Adipocyte (in vitro differentiated cells): ENCODE results near the gene MAIP1.
"Not testable (repeated sequence)": the region's sequence is repeated elsewhere in the genome, so short reads cannot be mapped to it uniquely, and the experiment has no call there.

Source experiments
- DNase-seq: peaks from one replicate; pipeline ENCODE4 v3.0.0-alpha.2; 2015; ENCODE audit warnings: low read depth
- H3K27me3 ChIP-seq: replicated peaks from 2 replicates; pipeline ENCODE4 v1.7.0; 2013; ENCODE audit warnings: mild to moderate bottlenecking, low read length, moderate library complexity; ENCODE audit not compliant: control insufficient read depth, insufficient read depth
- H3K36me3 ChIP-seq: 2 replicates; pipeline ENCODE4 v1.7.0; 2013; ENCODE audit warnings: low read length, mild to moderate bottlenecking, moderate library complexity; ENCODE audit not compliant: control insufficient read depth, insufficient read depth, severe bottlenecking
- H3K4me1 ChIP-seq: 2 replicates; pipeline ENCODE4 v1.7.0; 2013; ENCODE audit warnings: mild to moderate bottlenecking, low read length, moderate library complexity; ENCODE audit not compliant: control insufficient read depth, insufficient read depth
- H3K4me3 ChIP-seq: 2 replicates; pipeline ENCODE4 v1.7.0; 2013; ENCODE audit warnings: mild to moderate bottlenecking, low read length, moderate library complexity
- H3K9ac ChIP-seq: 2 replicates; pipeline ENCODE4 v1.7.0; 2013; ENCODE audit warnings: mild to moderate bottlenecking, low read length, moderate library complexity
- H3K9me3 ChIP-seq: 2 replicates; pipeline ENCODE4 v1.7.0; 2013; ENCODE audit warnings: mild to moderate bottlenecking, low read length, moderate library complexity; ENCODE audit not compliant: control insufficient read depth

MAIP1 gene, protein sequence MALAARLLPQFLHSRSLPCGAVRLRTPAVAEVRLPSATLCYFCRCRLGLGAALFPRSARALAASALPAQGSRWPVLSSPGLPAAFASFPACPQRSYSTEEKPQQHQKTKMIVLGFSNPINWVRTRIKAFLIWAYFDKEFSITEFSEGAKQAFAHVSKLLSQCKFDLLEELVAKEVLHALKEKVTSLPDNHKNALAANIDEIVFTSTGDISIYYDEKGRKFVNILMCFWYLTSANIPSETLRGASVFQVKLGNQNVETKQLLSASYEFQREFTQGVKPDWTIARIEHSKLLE

DNA sequence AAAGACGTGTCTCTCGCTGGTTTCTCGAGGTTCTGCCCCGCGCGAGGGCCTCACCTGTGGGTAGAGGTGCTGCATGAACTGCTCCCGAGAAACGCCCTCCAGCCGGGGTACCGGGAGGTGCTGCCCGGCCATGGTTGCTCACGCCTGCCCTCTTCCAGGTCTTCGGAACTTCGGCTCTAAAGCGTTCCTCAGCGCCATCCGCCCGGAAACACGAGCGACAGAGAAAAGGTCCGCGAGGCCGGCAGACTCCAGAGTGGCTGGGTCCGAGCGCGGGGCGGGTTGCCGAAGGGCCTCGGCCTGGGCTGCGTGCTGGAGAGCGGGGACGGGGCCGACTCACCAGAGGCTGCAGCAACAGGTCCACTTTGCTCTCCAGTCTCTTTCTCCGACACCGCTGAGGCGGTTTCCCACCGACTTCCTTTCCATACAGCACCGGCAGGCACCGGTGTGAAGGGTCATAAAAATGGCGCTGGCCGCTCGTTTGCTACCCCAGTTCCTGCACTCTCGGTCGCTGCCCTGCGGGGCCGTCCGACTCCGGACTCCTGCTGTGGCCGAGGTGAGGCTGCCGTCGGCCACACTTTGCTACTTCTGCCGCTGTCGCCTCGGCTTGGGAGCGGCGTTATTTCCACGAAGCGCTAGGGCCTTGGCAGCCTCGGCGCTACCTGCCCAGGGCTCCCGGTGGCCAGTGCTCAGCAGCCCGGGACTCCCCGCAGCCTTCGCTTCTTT lies at the start of gene MAIP1, which contains the start of gene TYW5:
Gene MAIP1 (plus strand): TSS at position 244 of the 723 bp plus-strand sequence. CDS start 217 bp downstream, at position 461.
Gene TYW5 (minus strand): TSS at position 153 of the 723 bp plus-strand sequence. CDS start 21 bp downstream, at position 132.
- peak within 1 kb of the TSS; percentile 97 for H3K9ac ChIP-seq
- peak within 1 kb of the TSS; percentile 99 for H3K4me3 ChIP-seq
- no peaks in the 10 kb centered on the region for H3K27me3 ChIP-seq
- DNase-seq: peak; percentile 91
- no peaks in the 10 kb centered on the region for H3K9me3 ChIP-seq
- H3K4me1 ChIP-seq: peaks cover 21% of the 10 kb centered on the region
- H3K36me3 ChIP-seq: peaks cover 19% of the 10 kb centered on the region

DNA sequence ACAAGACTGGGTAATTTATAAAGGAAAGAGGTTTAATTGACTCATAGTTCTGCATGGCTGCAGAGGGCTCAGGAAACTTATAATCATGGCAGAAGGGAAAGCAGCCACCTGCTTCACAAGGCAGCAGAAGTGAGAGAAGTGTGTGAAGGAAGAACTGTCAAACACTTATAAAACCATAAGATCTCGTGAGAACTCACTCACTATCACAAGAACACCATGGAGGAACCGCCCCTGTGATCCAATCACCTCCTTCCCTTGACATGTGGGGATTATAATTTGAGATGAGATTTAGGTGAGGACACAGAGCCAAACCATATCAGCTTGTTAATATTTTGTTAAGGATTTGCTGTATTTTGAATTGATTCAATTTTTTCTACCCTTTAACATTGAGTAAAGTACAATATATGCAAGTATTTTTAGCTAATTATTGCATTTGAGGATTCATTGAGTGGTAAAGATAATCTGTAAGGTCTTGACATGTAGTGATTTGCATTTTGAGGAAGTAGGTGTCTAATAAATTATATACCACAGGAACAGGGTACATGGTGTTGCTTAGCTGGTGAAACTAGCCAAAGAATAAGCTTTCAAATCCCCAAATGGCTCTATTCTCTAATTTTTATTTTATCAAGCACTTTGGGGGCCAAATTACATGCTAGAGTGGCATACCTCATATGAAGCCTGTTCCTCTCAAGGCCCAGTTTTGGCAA lies 48.2 kb upstream of the MAIP1 start:
- no peaks in the 10 kb centered on the region for H3K36me3 ChIP-seq
- no peak for DNase-seq
- no peaks in the 10 kb centered on the region for H3K27me3 ChIP-seq
- H3K4me1 ChIP-seq: peaks cover 11% of the 10 kb centered on the region
- no peak overlapping the region for H3K4me3 ChIP-seq
- H3K9ac ChIP-seq: no peak overlapping the region
- no peaks in the 10 kb centered on the region for H3K9me3 ChIP-seq

DNA sequence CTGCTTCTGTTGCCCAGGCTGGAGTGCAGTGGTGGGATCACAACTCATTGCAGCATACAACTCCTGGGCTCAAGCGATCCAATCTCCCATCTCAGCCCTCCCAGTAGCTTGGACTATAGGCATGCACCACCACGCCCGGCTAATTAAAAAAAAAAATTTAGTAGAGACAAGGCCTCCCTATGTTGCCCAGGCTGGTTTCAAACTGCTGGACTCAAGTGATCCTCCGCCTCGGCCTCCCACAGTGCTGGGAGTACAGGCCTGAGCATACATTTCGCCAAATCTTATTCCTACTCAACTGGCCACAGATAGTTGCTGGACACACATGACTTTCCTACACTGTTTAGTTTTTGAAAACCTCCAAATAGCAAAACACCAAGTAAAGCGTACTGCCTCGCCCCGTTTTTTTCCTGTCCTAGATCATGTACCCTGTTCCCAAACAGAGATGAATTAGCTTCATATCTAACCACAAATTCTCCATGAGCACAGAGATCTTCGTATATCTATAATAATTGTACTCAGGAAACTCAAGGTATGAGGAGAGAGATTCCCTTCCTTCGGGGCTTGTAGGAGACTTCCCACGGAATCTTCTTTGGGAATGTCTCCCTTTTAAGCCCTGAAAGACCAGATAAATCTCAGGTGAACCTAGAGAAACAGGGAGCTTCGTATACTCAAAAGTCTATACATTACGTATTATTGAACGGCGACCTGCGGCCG lies 44.9 kb upstream of the MAIP1 start:
- no peaks in the 10 kb centered on the region for H3K9me3 ChIP-seq
- H3K4me3 ChIP-seq: peak overlapping the region; percentile 99
- H3K4me1 ChIP-seq: peaks cover 20% of the 10 kb centered on the region
- no peak for DNase-seq
- no peaks in the 10 kb centered on the region for H3K36me3 ChIP-seq
- H3K9ac ChIP-seq: peak overlapping the region; percentile 95
- no peaks in the 10 kb centered on the region for H3K27me3 ChIP-seq

DNA sequence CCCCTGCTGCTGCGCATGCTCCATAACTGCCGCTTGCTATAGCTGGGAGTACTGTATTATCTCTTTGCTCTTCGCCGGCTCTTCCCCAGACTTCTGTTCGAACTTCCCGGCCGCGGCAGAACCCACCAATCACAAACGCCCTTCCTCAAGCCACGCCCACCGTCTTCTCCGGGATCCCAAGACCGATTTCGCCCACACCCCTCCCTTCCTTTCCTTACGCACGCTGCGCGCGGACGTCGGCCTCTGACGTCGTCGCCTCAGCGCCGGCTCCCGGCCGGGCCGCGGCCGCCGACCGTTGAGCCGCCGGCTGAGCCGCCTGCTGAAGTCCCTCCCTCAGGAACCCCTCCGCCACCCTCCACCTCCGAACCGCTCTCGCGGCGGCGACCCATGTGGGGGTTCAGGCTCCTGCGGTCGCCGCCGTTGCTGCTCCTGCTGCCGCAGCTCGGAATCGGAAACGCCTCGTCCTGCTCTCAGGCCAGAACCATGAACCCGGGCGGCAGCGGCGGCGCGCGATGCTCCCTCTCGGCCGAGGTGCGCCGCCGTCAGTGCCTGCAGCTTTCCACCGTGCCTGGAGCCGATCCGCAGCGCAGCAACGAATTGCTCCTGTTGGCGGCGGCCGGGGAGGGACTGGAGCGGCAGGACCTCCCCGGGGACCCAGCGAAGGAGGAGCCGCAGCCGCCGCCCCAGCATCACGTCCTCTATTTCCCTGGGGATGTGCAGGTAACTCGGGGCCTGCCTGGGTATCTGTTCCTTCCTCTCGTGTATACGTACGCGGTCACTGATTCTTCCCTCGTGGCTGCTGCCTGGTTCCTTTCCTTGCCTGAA lies 44.1 kb upstream of the MAIP1 start, which contains the start of gene C2orf69:
Gene C2orf69 (plus strand): TSS at position 242 of the 825 bp plus-strand sequence. CDS start 146 bp downstream, at position 388.
- peaks cover 20% of the 10 kb centered on the region for H3K4me1 ChIP-seq
- no peaks in the 10 kb centered on the region for H3K9me3 ChIP-seq
- H3K9ac ChIP-seq: peak within 1 kb of the TSS; percentile 95
- no peaks in the 10 kb centered on the region for H3K27me3 ChIP-seq
- peak within 1 kb of the TSS; percentile 99 for H3K4me3 ChIP-seq
- peaks cover under 1% of the 10 kb centered on the region for H3K36me3 ChIP-seq
- DNase-seq: peak; percentile 98

DNA sequence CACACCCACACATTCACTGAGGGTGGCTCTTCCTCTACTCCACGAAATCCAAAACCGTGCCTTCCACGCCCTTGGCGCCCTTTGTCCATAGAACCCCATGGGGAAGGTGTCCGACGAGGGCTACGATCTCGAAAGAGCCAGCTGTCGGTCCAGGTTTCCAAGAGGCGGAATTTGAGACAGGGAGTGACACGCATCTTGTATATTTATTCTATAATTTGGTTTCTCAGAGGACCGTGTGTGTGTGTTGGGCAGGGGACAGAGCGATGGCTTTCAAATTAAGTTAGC lies 43.6 kb upstream of the MAIP1 start:
- Histone ChIP-seq H3K27me3 (no peaks in the 10 kb centered on the region), H3K4me1 (peaks cover 20% of the 10 kb centered on the region), H3K9me3 (peaks cover 1% of the 10 kb centered on the region), H3K4me3 (peak overlapping the region; percentile 99), H3K9ac (peak overlapping the region; percentile 95), H3K36me3 (peaks cover 6% of the 10 kb centered on the region)
- DNase-seq: no peak

DNA sequence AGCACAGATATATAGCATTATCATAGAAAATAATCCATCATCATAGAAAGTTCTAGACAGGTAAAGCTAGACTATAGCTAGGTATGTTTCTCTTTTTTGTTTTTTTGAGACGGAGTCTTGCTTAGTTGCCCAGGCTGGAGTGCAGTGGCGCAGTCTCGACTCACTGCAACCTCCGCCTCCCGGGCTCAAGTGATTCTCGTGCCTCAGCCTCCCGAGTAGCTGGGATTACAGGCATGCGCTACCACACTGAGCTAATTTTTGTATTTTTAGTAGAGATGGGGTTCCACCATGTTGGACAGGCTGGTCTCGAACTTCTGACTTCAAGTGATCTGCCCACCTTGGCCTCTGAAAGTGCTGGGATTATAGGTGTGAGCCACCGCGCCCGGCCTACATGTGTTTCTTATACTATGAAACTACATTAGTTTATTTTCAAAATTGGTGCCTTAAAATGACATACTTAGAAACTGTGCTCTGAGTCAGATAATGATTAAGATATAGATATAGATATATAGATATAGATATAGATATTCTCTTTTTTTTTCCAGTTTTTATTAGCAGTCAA lies 42.7 kb upstream of the MAIP1 start:
- not testable (repeated sequence) for DNase-seq, H3K27me3 ChIP-seq, H3K9me3 ChIP-seq
- peak overlapping the region; percentile 99 for H3K4me3 ChIP-seq
- peaks cover 12% of the 10 kb centered on the region for H3K36me3 ChIP-seq
- peak overlapping the region; percentile 95 for H3K9ac ChIP-seq
- H3K4me1 ChIP-seq: peaks cover 20% of the 10 kb centered on the region

DNA sequence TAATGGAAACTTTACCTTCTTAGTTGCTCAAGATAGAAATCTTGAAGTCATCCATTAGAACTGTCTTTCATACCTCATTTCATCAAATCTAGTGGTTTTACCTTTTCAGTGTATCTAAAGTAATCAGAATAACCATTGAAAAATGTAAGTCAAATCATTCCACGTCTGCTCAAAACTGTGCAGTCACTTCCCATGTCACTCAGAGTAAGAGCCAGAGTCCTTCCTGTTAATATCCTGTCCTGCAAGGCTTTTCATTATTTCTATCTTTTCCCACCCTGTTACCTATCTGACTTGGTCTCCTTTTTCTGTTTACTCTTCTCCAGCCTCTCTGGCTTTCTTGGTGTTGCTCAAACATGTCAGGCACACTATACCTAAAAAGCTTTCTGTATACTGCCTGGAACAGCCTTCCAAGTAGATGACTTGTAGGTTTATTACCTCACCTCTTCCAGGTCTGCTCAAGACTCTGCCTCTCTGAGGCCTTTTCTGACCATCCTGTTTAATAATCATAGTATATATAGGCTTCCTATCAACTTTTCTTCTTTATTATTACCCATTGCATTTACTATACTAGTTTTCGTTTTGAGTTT lies 40.9 kb upstream of the MAIP1 start:
- Histone ChIP-seq H3K36me3 (peaks cover 23% of the 10 kb centered on the region), H3K4me1 (peaks cover 20% of the 10 kb centered on the region), H3K27me3 (no peaks in the 10 kb centered on the region), H3K9me3 (peaks cover 4% of the 10 kb centered on the region), H3K4me3 (no peak overlapping the region), H3K9ac (no peak overlapping the region)
- DNase-seq: no peak

DNA sequence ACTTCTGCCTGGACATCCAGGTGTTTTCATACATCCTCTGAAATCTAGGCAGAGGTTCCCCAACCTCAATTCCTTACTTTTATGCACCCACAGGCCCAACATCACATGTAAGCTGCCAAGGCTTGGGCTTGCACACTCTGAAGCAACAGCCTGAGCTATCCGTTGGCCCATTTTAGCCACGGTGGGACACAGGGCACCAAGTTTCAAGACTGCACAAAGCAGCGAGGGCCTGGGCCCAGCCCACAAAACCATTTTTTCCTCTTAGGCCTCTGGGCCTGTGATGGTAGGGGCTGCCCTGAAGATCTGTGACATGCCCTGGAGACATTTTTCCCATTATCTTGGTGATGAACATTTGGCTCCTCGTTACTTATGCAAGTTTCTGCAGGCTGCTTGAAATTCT lies 38.4 kb upstream of the MAIP1 start:
- no peak for DNase-seq
- Histone ChIP-seq H3K9me3 (peaks cover 4% of the 10 kb centered on the region), H3K9ac (no peak overlapping the region), H3K4me3 (no peak overlapping the region), H3K36me3 (peaks cover 28% of the 10 kb centered on the region), H3K27me3 (no peaks in the 10 kb centered on the region), H3K4me1 (peaks cover 14% of the 10 kb centered on the region)

DNA sequence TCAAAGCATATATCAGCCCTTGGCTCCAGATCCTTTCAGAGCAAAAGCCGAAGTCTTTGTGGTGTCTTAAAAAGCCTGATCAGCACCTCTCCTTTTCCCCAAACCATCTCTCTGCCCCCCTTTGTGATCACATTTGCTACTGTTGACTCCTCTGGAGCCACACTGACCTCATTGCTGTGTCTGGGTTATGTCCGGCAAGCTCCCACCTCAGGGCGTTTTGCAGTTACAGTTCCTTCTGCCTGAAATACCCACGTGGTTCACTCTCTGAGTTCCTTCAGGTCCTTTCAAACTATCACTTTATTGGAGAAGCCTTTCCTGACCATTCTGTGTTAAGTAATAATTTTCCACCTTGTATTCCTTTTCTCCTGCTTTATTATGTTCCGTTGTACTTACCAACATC lies 32.5 kb upstream of the MAIP1 start:
- peaks cover 29% of the 10 kb centered on the region for H3K36me3 ChIP-seq
- H3K9me3 ChIP-seq: no peaks in the 10 kb centered on the region
- no peaks in the 10 kb centered on the region for H3K27me3 ChIP-seq
- no peak overlapping the region for H3K9ac ChIP-seq
- H3K4me3 ChIP-seq: no peak overlapping the region
- DNase-seq: no peak
- peaks cover 12% of the 10 kb centered on the region for H3K4me1 ChIP-seq

DNA sequence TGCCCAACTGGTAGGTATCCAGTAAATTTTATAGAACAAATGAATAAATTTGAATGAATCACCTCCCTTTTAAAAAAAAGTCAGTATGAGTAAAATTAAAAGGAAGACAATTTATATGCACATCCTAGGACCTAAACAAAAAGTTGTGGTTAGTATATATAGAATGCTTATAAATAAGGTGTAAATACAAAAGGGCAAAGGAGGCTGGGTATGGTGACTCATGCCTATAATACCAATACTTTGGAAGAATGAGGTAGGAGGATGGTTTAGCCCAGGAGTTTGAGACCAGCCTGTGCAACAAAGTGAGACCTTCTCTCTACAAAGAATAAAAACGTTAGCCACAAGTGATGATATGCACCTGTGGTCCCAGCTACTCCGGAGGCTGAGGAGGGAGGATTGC lies 31.5 kb upstream of the MAIP1 start:
- peaks cover 12% of the 10 kb centered on the region for H3K4me1 ChIP-seq
- no peak overlapping the region for H3K9ac ChIP-seq
- H3K27me3 ChIP-seq: no peaks in the 10 kb centered on the region
- H3K9me3 ChIP-seq: no peaks in the 10 kb centered on the region
- no peak for DNase-seq
- H3K4me3 ChIP-seq: no peak overlapping the region
- H3K36me3 ChIP-seq: peaks cover 24% of the 10 kb centered on the region
